WTC11 (cell line): ENCODE measurements around the gene RABGEF1. TPM values are rescaled to one million over a fixed set of nuclear protein-coding genes. Genes with fewer than 3 reads are reported as not detected.
"Not testable (repeated sequence)": the region's sequence is repeated elsewhere in the genome, so short reads cannot be mapped to it uniquely, and the experiment has no call there.

Experiments used
- ATAC-seq: fragments of 200-7000 bp; cut with Tn5 transposase; 2 replicates; pipeline ENCODE4 v1.10.0; 2021; ENCODE audit warnings: mild to moderate bottlenecking, moderate library complexity
- CTCF ChIA-PET: fragments of 300-600 bp; sonication (Branson Sonifier 250); formaldehyde crosslinking; loops from one replicate; lab custom pipeline; 2021; ENCODE audit warnings: antibody characterized with exemption; lab: Charles Lee
- POLR2A ChIA-PET: fragments of 350-600 bp; sonication (Branson Sonifier 250); formaldehyde crosslinking; loops from one replicate; lab custom pipeline; 2021; ENCODE audit warnings: antibody characterized with exemption; lab: Charles Lee
- DNase-seq: peaks from one replicate; pipeline ENCODE4 v3.0.0; 2021; ENCODE audit warnings: low spot score
- H3K27ac Mint-ChIP-seq: 2 replicates; pipeline ENCODE4 v1.8.0; 2021; ENCODE audit warnings: mixed read lengths
- H3K27me3 Mint-ChIP-seq: 2 replicates; pipeline ENCODE4 v1.8.0; 2021; ENCODE audit warnings: low read depth, mild to moderate bottlenecking, moderate library complexity, mixed read lengths
- H3K36me3 Mint-ChIP-seq: 2 replicates; pipeline ENCODE4 v1.8.0; 2021; ENCODE audit warnings: mixed read lengths
- H3K4me1 Mint-ChIP-seq: 2 replicates; pipeline ENCODE4 v1.8.0; 2022; ENCODE audit warnings: mixed read lengths
- H3K4me3 Mint-ChIP-seq: 2 replicates; pipeline ENCODE4 v1.8.0; 2021; ENCODE audit warnings: mild to moderate bottlenecking, moderate library complexity, mixed read lengths
- H3K9me3 Mint-ChIP-seq: 2 replicates; pipeline ENCODE4 v1.8.0; 2021; ENCODE audit warnings: mixed read lengths
- EMX1 ChIP-seq: fragments of 250-450 bp; sonication (Bioruptor Pico); IDR thresholded peaks from 2 replicates; pipeline ENCODE4 v1.8.0; 2021; ENCODE audit warnings: mild to moderate bottlenecking
- GABPB1 ChIP-seq: sonication (generic); formaldehyde crosslinking; IDR thresholded peaks from 2 replicates; pipeline ENCODE4 v1.8.1; 2023; ENCODE audit warnings: mild to moderate bottlenecking, missing genetic modification reagents
- MXD4 ChIP-seq: fragments of 250-450 bp; sonication (Bioruptor Pico); IDR thresholded peaks from 2 replicates; pipeline ENCODE4 v1.8.0; 2021; ENCODE audit warnings: mild to moderate bottlenecking, moderate library complexity, borderline replicate concordance
- MYBL2 ChIP-seq: sonication (generic); formaldehyde crosslinking; IDR thresholded peaks from 2 replicates; pipeline ENCODE4 v1.8.1; 2023; ENCODE audit warnings: mild to moderate bottlenecking, moderate library complexity, missing genetic modification reagents
- ZNF121 ChIP-seq: sonication (generic); formaldehyde crosslinking; IDR thresholded peaks from 2 replicates; pipeline ENCODE4 v1.8.0; 2023; ENCODE audit warnings: missing genetic modification reagents
- ZNF396 ChIP-seq: fragments of 250-450 bp; sonication (Bioruptor Pico); IDR thresholded peaks from 2 replicates; pipeline ENCODE4 v1.8.0; 2021; ENCODE audit warnings: mild to moderate bottlenecking, moderate library complexity, borderline replicate concordance
- total RNA-seq: library from RNA; stranded (reverse); gene quantifications from 3 replicates; pipeline ENCODE4 v1.2.3, GENCODE V29; 2021
- TF ChIP-seq, protein P1 (sequence below): sonication (generic); formaldehyde crosslinking; IDR thresholded peaks from 2 replicates; pipeline ENCODE4 v1.8.1; 2022; ENCODE audit warnings: mild to moderate bottlenecking, moderate library complexity, missing genetic modification reagents
- TF ChIP-seq, protein P2 (sequence below): sonication (generic); formaldehyde crosslinking; IDR thresholded peaks from 2 replicates; pipeline ENCODE4 v1.8.0; 2022; ENCODE audit warnings: mild to moderate bottlenecking, missing genetic modification reagents
- TF ChIP-seq, protein P3 (sequence below): sonication (generic); formaldehyde crosslinking; conservative IDR thresholded peaks from 2 replicates; pipeline ENCODE4 v1.8.1; 2022; ENCODE audit warnings: mild to moderate bottlenecking, missing genetic modification reagents
- TF ChIP-seq, protein P4 (sequence below): sonication (generic); formaldehyde crosslinking; IDR thresholded peaks from 2 replicates; pipeline ENCODE4 v1.8.1; 2023; ENCODE audit warnings: mild to moderate bottlenecking, moderate library complexity, missing genetic modification reagents

RABGEF1 gene
- total RNA-seq, 1 experiment from 2014 or later: 18.1 TPM

DNA sequence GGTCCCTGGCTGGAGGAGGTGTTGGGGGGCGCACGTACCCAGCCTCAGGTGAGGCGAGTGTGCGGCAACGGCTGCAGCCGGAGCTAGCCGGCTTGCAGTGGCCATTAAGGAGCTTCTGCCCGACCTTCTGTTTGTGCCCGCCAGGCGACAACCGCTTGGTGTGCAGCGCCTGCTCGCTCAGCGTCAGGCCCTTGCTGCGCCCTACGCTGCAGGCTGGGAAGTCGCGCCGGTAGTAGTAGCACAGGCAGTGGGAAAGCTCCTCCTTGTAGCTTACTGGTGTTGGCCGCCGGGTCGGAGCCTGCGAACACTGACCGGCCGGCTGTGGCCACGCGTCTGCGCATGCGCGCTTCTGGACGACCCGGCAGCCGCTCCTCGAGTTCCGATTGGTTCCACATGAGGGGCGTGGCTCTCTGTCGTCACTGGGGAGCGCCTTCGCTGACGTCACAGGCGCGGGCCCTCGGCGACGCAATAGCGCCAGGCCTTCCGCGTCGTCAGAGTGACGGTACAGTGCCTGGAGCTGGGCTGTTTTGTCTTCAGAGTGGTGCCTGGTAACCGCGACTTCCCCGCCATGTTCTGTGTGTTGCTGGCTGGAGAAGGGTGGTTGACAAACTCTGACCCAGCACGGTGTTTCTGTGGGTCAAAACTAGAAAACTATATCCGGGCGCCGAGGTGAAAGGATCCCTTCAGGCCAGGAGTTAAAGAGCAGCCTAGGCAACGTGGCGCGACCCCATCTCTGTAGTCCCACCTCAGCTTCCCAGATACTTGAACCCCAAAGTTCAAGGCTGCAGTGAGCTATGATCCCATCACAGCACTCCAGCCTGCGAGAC lies 104.2 kb downstream of the RABGEF1 start (continued):
- TF ChIP-seq, protein P1, sequence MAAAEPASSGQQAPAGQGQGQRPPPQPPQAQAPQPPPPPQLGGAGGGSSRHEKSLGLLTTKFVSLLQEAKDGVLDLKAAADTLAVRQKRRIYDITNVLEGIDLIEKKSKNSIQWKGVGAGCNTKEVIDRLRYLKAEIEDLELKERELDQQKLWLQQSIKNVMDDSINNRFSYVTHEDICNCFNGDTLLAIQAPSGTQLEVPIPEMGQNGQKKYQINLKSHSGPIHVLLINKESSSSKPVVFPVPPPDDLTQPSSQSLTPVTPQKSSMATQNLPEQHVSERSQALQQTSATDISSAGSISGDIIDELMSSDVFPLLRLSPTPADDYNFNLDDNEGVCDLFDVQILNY (CRISPR knock-in tag): 0 out of 2 replicates have a peak, but pooled peaks have one; percentile 38

DNA sequence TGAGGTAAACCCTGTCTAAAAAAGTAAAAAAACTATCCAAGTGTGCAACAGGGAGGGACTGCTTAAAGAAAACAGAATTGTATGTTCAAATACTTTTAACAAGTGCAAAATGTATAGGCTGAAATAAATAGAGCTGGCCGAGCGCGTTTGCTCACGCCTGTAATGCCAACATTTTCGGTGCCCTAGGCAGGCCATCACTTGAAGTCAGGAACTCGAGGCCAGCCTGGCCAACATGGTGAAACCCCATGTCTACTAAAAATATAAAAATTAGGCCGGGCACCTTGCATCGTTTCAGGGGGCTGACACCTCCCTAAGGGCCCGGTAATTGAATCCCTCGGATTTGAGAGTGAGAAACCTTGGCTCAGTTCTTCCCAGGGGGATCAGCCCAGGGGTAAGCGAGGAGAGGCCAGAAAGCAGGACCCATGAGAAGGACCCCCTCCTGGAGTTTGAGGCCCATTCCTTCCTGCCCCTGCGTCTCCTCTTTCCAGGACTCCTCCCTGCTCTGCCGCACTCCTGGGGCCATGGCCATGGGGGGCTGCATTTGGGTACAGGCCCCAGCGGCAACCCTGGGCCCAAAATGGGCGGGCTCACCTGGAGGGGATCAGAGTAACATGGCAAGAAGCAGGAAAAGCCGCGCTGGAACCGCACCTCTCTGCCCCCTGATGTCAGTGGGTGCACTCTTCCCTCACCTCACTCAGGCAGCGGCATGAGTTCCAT lies 105.0 kb downstream of the RABGEF1 start:
- Mint-ChIP-seq H3K4me1 (peaks cover 37% of the 10 kb centered on the region), H3K27me3 (no peaks in the 10 kb centered on the region)

DNA sequence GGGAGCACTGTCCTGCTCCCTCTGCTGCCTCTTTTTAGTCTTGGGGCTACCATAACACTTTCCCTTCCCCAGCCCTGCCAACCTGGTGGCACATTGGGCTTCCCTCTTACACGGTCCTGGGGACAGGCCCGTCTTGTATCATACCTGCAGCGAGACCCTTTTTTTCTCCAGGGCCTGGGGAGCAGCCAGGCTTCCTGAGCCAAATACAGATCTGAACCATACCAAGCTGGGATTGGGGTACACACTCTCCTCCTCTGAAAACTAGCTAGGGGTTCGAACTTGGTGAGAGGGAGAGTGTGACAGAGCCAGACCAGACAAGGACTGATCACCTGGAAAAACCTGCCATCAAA lies 105.5 kb downstream of the RABGEF1 start:
- H3K27me3 Mint-ChIP-seq, POLR2A ChIA-PET, ATAC-seq, H3K36me3 Mint-ChIP-seq, DNase-seq, H3K9me3 Mint-ChIP-seq: not testable (repeated sequence)
- Mint-ChIP-seq H3K4me3 (peak overlapping the region; percentile 92), H3K27ac (peak overlapping the region; percentile 99), H3K4me1 (peaks cover 37% of the 10 kb centered on the region)
- CTCF ChIA-PET: interaction anchor here (1.3 to 2.5 kb wide), 2 partner anchors 59 to 150 kb away, joined by 3 to 15 read pairs; partner anchors contain the start of gene TYW1

More for the DNA sequence above, 105.0 kb downstream of the RABGEF1 start:
- H3K4me3 Mint-ChIP-seq: peak overlapping the region; percentile 92
- H3K9me3 Mint-ChIP-seq: no peaks in the 10 kb centered on the region
- no peak for TF ChIP-seq ZNF396 (CRISPR knock-in tag)
- 0 out of 2 replicates have a peak, but pooled peaks have one; percentile 16 for TF ChIP-seq EMX1 (CRISPR knock-in tag)
- TF ChIP-seq, protein P2, sequence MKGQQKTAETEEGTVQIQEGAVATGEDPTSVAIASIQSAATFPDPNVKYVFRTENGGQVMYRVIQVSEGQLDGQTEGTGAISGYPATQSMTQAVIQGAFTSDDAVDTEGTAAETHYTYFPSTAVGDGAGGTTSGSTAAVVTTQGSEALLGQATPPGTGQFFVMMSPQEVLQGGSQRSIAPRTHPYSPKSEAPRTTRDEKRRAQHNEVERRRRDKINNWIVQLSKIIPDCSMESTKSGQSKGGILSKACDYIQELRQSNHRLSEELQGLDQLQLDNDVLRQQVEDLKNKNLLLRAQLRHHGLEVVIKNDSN (CRISPR knock-in tag): no peak
- TF ChIP-seq, protein P3, sequence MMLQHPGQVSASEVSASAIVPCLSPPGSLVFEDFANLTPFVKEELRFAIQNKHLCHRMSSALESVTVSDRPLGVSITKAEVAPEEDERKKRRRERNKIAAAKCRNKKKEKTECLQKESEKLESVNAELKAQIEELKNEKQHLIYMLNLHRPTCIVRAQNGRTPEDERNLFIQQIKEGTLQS: no peak
- TF ChIP-seq, protein P4, sequence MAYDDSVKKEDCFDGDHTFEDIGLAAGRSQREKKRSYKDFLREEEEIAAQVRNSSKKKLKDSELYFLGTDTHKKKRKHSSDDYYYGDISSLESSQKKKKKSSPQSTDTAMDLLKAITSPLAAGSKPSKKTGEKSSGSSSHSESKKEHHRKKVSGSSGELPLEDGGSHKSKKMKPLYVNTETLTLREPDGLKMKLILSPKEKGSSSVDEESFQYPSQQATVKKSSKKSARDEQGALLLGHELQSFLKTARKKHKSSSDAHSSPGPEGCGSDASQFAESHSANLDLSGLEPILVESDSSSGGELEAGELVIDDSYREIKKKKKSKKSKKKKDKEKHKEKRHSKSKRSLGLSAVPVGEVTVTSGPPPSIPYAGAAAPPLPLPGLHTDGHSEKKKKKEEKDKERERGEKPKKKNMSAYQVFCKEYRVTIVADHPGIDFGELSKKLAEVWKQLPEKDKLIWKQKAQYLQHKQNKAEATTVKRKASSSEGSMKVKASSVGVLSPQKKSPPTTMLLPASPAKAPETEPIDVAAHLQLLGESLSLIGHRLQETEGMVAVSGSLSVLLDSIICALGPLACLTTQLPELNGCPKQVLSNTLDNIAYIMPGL: no peak
- TF ChIP-seq ZNF121 (CRISPR knock-in tag): no peak
- no peaks in the 10 kb centered on the region for H3K36me3 Mint-ChIP-seq
- ATAC-seq (no peak), DNase-seq (no peak)
- H3K27ac Mint-ChIP-seq: peak overlapping the region; percentile 99
- POLR2A ChIA-PET: interaction anchor here (0.9 to 1.7 kb wide), 7 partner anchors 49 to 352 kb away, joined by 3 to 13 read pairs (median 5); no protein-coding TSS in a partner anchor
- CTCF ChIA-PET: interaction anchor here (1.3 to 2.5 kb wide), 6 partner anchors 49 to 151 kb away, joined by 3 to 17 read pairs (median 10); partner anchors contain the start of genes SBDS and TYW1

DNA sequence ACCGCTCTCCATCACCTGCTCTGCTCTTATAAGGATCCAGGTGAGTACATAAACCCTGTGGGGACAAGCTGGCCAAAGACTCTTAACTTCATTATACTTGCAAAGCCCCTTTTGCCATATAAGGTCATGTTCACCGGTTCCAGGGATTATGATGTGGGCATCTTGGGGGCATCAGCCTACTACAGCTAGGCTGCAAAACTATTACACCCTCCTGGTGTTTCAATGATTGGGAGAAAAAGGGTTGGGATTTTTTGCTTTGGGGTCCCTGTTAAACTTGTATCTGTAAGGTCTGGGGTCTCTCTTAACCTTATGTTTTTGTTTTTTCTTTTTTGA lies 107.0 kb downstream of the RABGEF1 start:
- H3K27ac Mint-ChIP-seq: peak overlapping the region; percentile 99
- POLR2A ChIA-PET: interaction anchor here (0.6 kb wide), 1 partner anchor 1841 kb away, joined by 5 read pairs; the partner anchor contains the start of gene ERV3-1
- ATAC-seq, H3K27me3 Mint-ChIP-seq, H3K36me3 Mint-ChIP-seq, DNase-seq, H3K9me3 Mint-ChIP-seq: not testable (repeated sequence)
- CTCF ChIA-PET: interaction anchor here (0.6 to 2.5 kb wide), 3 partner anchors 26 to 73 kb away, joined by 3 to 15 read pairs (median 4); partner anchors contain the start of gene TMEM248
- H3K4me1 Mint-ChIP-seq: peaks cover 37% of the 10 kb centered on the region
- H3K4me3 Mint-ChIP-seq: peak overlapping the region; percentile 55

DNA sequence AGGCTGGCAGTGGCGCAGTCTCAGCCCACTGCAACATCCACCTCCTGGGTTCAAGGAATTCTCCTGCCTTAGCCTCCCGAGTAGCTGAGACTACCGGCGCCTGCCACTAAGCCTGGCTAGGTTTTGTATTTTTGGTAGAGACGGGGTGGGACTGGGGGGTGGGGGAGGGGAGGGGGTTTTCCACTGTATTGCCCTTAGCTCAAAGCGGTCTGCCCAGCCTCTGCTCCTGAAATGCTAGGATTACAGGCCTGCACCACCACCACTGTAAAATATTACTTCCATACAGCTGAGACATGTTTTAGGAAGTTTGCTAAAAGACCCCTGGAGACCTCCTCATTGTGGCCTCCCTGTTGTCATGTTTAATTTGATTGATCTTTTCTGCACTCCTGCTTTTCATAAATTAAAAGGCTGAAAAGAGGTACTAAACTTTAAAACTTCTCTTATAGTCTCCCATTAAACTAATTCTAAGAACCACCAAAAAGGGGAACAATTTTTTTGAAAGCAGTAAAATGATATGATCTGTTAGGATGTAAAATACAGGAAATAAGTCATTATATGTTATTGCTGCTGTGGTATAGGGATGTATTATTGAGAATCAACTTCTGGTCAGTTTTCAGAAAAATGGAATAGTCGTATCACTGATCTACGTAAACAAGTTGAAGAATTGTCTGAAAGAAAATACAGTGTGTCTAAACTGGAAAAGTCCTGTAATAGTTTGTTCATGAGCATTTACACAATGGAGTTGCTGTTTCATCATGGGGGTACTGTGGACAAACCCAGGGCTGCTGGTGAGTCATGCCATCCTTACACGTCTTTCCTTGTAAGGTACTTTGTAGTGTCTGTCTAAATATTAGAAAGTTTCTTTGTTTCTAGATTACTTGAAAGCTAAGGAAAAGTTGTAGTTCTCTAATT lies 107.6 kb downstream of the RABGEF1 start:
- POLR2A ChIA-PET: no interaction called here
- Mint-ChIP-seq H3K4me3 (peak overlapping the region; percentile 55), H3K27ac (peak overlapping the region; percentile 98), H3K9me3 (no peaks in the 10 kb centered on the region), H3K27me3 (no peaks in the 10 kb centered on the region), H3K36me3 (no peaks in the 10 kb centered on the region), H3K4me1 (peaks cover 37% of the 10 kb centered on the region)
- CTCF ChIA-PET: interaction anchor here (0.9 to 2.5 kb wide), 2 partner anchors 25 to 57 kb away, joined by 4 to 15 read pairs; no protein-coding TSS in a partner anchor
- TF ChIP-seq, protein P4: no peak
- TF ChIP-seq MXD4 (no peak), GABPB1 (peak; percentile 71), MYBL2 (CRISPR knock-in tag) (no peak)
- ATAC-seq (peak; percentile 10), DNase-seq (peak; percentile 33)
